ENCODE results near the gene FAM89B. TPM values are rescaled to one million over a fixed set of nuclear protein-coding genes. Genes with fewer than 3 reads are reported as not detected.

The FAM89B gene
- total RNA-seq, 4 donors from 2014 or later = 86.6 to 154 (median 119) TPM

DNA sequence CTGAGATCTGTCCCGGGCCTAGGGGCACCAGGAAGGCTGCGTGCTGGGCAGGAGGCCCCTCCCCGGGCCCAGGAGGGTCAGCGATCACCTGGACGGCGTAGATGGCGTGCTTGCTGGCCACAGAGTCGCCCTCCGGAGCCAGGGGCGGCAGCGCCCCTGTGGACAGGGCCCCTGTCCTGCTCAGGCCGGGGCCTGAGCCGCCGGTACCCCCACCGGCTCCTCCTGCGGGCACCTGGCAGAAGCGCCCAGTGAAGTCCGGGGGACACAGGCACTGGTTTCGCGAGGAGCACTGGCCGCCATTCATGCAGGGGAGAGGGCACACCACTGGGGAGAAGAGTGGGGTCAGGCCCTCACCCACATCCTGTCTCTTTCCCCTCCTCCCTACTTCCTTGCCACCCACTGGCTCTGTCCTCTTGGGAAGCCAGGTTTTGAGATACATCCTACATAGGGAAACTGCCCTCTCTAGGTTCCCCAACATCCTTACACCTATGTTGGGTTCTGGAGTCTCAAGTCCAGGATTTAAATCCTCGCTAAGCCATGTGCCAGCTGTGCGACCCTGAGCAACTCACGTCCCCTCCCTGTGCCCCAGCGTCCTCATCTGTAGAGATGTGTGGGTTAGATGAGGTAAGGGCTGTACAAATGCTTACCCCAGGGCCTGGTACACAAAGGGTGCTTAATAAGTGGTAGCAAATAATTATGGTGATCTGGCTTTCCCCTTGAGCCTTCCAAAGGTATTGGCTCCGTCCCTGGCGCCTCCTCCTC is 18.1 kb upstream of the FAM89B start:
- TF ChIP-seq, protein P1, sequence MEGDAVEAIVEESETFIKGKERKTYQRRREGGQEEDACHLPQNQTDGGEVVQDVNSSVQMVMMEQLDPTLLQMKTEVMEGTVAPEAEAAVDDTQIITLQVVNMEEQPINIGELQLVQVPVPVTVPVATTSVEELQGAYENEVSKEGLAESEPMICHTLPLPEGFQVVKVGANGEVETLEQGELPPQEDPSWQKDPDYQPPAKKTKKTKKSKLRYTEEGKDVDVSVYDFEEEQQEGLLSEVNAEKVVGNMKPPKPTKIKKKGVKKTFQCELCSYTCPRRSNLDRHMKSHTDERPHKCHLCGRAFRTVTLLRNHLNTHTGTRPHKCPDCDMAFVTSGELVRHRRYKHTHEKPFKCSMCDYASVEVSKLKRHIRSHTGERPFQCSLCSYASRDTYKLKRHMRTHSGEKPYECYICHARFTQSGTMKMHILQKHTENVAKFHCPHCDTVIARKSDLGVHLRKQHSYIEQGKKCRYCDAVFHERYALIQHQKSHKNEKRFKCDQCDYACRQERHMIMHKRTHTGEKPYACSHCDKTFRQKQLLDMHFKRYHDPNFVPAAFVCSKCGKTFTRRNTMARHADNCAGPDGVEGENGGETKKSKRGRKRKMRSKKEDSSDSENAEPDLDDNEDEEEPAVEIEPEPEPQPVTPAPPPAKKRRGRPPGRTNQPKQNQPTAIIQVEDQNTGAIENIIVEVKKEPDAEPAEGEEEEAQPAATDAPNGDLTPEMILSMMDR (IDR thresholded peaks at IDR 0.05 in 4 of 5, conservative IDR thresholded peaks at IDR 0.05 in 1 of 5) = no peak
- no peak for TF ChIP-seq POLR2A (IDR thresholded peaks at IDR 0.05)
- DNase-seq = no peak
- H3K9me3 ChIP-seq = no peaks in the 10 kb centered on the region
- in situ Hi-C loops (cut with MboI; ENCODE audit: low sequenced_read_pairs in 4 of 4) = no loop called here
- no peak overlapping the region for H3K4me3 ChIP-seq
- H3K36me3 ChIP-seq = no peaks in the 10 kb centered on the region
- ATAC-seq = no peak
- intact Hi-C loops (cut with DNase I; ENCODE audit: low total_unique reads) = no loop called here
- H3K4me1 ChIP-seq = peaks cover 33 to 34% of the 10 kb centered on the region in 2 donors
- H3K27ac ChIP-seq = peak overlapping the region in 1 of 4 donors; percentile 98
- H3K27me3 ChIP-seq = no peaks in the 10 kb centered on the region

DNA sequence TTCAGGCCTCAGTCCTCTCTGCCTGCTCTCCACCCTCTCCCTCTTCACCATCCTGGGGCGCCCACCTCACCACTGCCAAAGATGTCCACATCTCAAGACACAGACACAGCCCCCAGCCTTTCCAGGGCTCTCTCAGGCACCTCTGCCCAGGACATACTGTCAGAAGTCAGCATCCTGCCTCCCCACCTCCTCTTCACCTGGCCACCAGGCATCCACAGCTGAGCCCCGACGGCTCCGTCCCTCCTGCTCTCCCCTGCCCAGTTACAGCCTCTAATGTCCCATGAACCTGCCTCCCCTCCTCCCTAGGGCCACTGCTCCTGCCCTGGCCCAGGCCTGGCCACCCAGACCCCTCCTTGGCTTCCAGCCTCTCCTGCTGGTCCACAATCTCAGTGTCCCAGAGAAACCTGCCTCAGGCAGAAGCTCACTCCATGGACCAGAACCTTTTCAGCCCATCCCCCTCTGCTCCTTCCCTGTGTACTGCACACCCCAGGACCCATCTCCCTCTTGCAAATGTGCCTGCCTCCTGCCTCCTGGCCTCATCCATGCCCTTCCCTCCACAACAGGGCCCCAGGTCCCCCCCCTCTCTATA is 17.4 kb upstream of the FAM89B start:
- H3K27me3 ChIP-seq = no peaks in the 10 kb centered on the region
- no peak for TF ChIP-seq POLR2A (IDR thresholded peaks at IDR 0.05)
- TF ChIP-seq, protein P1 (IDR thresholded peaks at IDR 0.05 in 4 of 5, conservative IDR thresholded peaks at IDR 0.05 in 1 of 5) = no peak
- in situ Hi-C loops (cut with MboI; ENCODE audit: low sequenced_read_pairs in 4 of 4) (no loop called here), intact Hi-C loops (cut with DNase I; ENCODE audit: low total_unique reads) (no loop called here)
- H3K36me3 ChIP-seq = no peaks in the 10 kb centered on the region
- ATAC-seq (no peak), DNase-seq (no peak)
- H3K9me3 ChIP-seq = no peaks in the 10 kb centered on the region
- peak overlapping the region; percentile 95 to 99 (median 97) for H3K27ac ChIP-seq
- peaks cover 38 to 41% of the 10 kb centered on the region in 2 donors for H3K4me1 ChIP-seq
- no peak overlapping the region for H3K4me3 ChIP-seq

DNA sequence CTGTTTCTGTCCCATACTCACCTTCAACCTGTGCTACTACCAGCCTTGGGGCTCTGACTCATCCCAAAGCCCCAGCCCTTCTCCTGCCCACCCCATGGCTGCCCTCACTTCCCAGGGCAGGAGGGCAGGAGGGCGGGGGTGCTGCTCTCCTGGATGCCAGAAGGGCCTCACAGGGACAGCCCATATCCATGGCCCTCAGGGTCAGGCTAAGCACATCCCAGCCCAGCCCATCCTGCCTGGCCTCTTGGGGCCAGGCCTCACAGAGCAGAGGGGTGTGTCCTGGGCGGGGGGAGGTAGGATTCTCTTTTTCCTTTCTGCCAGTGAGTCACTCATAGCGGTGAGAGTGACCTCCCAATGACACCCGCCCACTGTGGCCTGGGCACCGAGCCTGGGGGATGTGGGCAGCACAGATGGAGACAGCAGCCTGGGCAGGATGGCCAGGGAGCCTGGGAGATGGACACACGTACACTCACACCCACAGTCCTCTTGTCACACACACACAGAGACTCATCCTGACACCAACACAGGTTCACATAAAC is 16.6 kb upstream of the FAM89B start:
- Histone ChIP-seq H3K27me3 (no peaks in the 10 kb centered on the region), H3K36me3 (no peaks in the 10 kb centered on the region), H3K4me3 (no peak overlapping the region), H3K9me3 (no peaks in the 10 kb centered on the region), H3K27ac (peak overlapping the region; percentile 95 to 99 (median 97)), H3K4me1 (peaks cover 47 to 49% of the 10 kb centered on the region in 2 donors)
- DNase-seq (peak in 1 of 2 donors; percentile 80), ATAC-seq (peak in 1 of 2 donors; percentile 6)
- TF ChIP-seq, protein P1 (IDR thresholded peaks at IDR 0.05 in 4 of 5, conservative IDR thresholded peaks at IDR 0.05 in 1 of 5) = no peak
- TF ChIP-seq POLR2A (IDR thresholded peaks at IDR 0.05) = peak in 1 of 2 donors; percentile 8
- intact Hi-C loops (cut with DNase I; ENCODE audit: low total_unique reads) = no loop called here
- in situ Hi-C loops (cut with MboI; ENCODE audit: low sequenced_read_pairs in 4 of 4) = no loop called here

DNA sequence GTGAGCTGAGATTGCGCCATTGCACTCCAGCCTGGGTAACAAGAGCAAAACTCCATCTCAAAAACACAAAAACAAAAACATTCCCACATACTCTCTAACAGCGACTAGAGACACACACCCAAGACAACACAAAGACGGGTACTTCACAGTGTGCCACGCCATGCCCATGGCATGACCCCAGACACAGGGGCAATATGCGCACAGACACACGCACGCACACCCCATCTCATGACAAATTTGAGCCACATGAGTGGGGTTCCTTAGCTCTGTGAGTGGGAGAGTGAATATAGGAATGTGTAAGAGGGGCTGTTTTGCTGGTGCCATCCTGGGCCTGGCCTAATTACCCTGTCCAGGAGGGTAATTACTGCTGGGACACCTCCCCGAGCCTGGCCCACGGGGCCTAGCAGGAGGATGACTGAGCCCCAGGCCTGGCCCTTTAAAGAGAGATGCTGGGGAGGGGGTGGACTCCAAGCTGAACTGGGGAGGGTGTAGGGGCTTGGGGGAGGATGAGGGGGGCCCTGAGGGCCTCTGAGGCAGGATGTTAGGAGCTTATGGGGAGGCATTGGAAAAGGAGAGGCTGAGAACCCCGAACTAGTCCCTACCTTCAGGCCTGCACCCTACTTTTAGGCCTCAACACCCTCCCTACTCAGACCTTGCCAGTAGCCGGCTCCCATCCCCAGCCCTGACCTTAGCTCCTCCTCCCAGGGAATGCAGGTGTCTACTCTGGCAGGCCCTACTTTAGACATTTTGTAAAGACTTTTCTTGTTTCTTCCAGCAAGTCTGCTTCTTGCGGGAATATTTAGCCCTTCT is 15.7 kb upstream of the FAM89B start:
- Histone ChIP-seq H3K27me3 (no peaks in the 10 kb centered on the region), H3K4me1 (peaks cover 56 to 59% of the 10 kb centered on the region in 2 donors), H3K36me3 (no peaks in the 10 kb centered on the region), H3K27ac (peak overlapping the region; percentile 95 to 99 (median 97)), H3K4me3 (peak overlapping the region; percentile 47 to 70 (median 63)), H3K9me3 (no peaks in the 10 kb centered on the region)
- no peak for TF ChIP-seq POLR2A (IDR thresholded peaks at IDR 0.05)
- TF ChIP-seq, protein P1 (IDR thresholded peaks at IDR 0.05 in 4 of 5, conservative IDR thresholded peaks at IDR 0.05 in 1 of 5) = no peak
- intact Hi-C loops (cut with DNase I; ENCODE audit: low total_unique reads) = no loop called here
- ATAC-seq = no peak
- in situ Hi-C loops (cut with MboI; ENCODE audit: low sequenced_read_pairs in 4 of 4) = no loop called here
- no peak for DNase-seq

Measured in gastrocnemius medialis (tissue), 4 donors.